ENCODE results near the gene USP24. TPM values are rescaled to one million over a fixed set of nuclear protein-coding genes. Genes with fewer than 3 reads are reported as not detected.

Gene USP24
- polyA plus RNA-seq, 1 of the 3 experiments (the other 2 are of a cell fraction), result 8.1 TPM

GRCh38 chr1:55180075-55180670, 35.0 kb downstream of the USP24 start:
- no peak for TF ChIP-seq ELF1 (IDR thresholded peaks at IDR 0.05)
- TF ChIP-seq PBX3 (IDR thresholded peaks at IDR 0.05), result no peak
- no peak for TF ChIP-seq REST (IDR thresholded peaks at IDR 0.05; ENCODE audit: low read depth, low read length)
- no peak for TF ChIP-seq EZH2phosphoT487 (IDR thresholded peaks at IDR 0.05; ENCODE audit: borderline replicate concordance, low read depth)
- TF ChIP-seq MXI1 (IDR thresholded peaks at IDR 0.05; ENCODE audit: low read depth, low read length), result no peak
- no peak for TF ChIP-seq EP300 (IDR thresholded peaks at IDR 0.05; ENCODE audit: borderline replicate concordance in 1 of 2, low read depth in 1 of 2, low read length in 1 of 2)
- no peak for TF ChIP-seq RFX5 (IDR thresholded peaks at IDR 0.05; ENCODE audit: low read length)
- no peak for TF ChIP-seq RCOR1 (IDR thresholded peaks at IDR 0.05; ENCODE audit: low read length)
- no peak for TF ChIP-seq USF2 (IDR thresholded peaks at IDR 0.05; ENCODE audit: borderline replicate concordance, low read depth, low read length)
- TF ChIP-seq NFIC (IDR thresholded peaks at IDR 0.05; ENCODE audit: borderline replicate concordance), result no peak
- no peak for TF ChIP-seq POLR2AphosphoS5 (IDR thresholded peaks at IDR 0.05; ENCODE audit: low read depth, low read length)
- TF ChIP-seq GABPA (IDR thresholded peaks at IDR 0.05; ENCODE audit: low read depth), result no peak
- TF ChIP-seq MEF2A (IDR thresholded peaks at IDR 0.05; ENCODE audit: borderline replicate concordance, low read depth), result no peak
- no peak for TF ChIP-seq TEAD4 (IDR thresholded peaks at IDR 0.05; ENCODE audit: borderline replicate concordance, insufficient read depth)
- TF ChIP-seq SMC3 (IDR thresholded peaks at IDR 0.05; ENCODE audit: low read depth, low read length), result no peak
- no peak for TF ChIP-seq CHD2 (IDR thresholded peaks at IDR 0.05; ENCODE audit: low read length, partially characterized antibody)
- no peak for TF ChIP-seq USF1 (IDR thresholded peaks at IDR 0.05; ENCODE audit: borderline replicate concordance, low read depth)
- no peak for TF ChIP-seq SIN3A (IDR thresholded peaks at IDR 0.05; ENCODE audit: borderline replicate concordance, low read depth, low read length)
- no peak for TF ChIP-seq JUND (IDR thresholded peaks at IDR 0.05)
- TF ChIP-seq FOSL2 (IDR thresholded peaks at IDR 0.05; ENCODE audit: borderline replicate concordance, low read depth), result no peak
- peaks cover 77% of the 10 kb centered on the region for H3K79me2 ChIP-seq (ENCODE audit: insufficient read depth)
- no peaks in the 10 kb centered on the region for H3K4me1 ChIP-seq (ENCODE audit: control insufficient read depth in 1 of 2, insufficient read depth in 2 of 2, low read depth in 1 of 2, low read length in 1 of 2)
- H3K9ac ChIP-seq, result no peak overlapping the region
- DNase-seq, result no peak
- H3F3A ChIP-seq (replicated peaks; ENCODE audit: insufficient read depth), result no peaks in the 10 kb centered on the region
- H2AFZ ChIP-seq (ENCODE audit: low read depth), result no peak overlapping the region
- no peak overlapping the region for H3K4me2 ChIP-seq
- WGBS (ENCODE audit: low lambda C conversion rate), result 100% methylated on average over 4 of the region's 5 CpGs
- H3K27me3 ChIP-seq (ENCODE audit: insufficient read depth), result no peaks in the 10 kb centered on the region
- H3K9me3 ChIP-seq, result peaks cover 12% of the 10 kb centered on the region
- H3K36me3 ChIP-seq (replicated peaks in 1 of 2; ENCODE audit: control insufficient read depth in 1 of 2, insufficient read depth in 2 of 2, low read length in 1 of 2), result peaks cover 12 to 34% of the 10 kb centered on the region in 2 experiments
- no peak overlapping the region for H3K4me3 ChIP-seq (ENCODE audit: low read depth in 2 of 2, low read length in 1 of 2)
- H3K27ac ChIP-seq (ENCODE audit: low read depth in 2 of 2, low read length in 1 of 2), result no peak overlapping the region
- POLR2A ChIA-PET, result no interaction called here
- no peaks in the 10 kb centered on the region for H3K9me2 ChIP-seq
- CTCF ChIA-PET, result interaction anchor here (0.8 to 1.4 kb wide), 2 partner anchors 39 to 159 kb away, joined by 3 to 4 read pairs; no protein-coding TSS in a partner anchor
- peaks cover 5% of the 10 kb centered on the region for H4K20me1 ChIP-seq (ENCODE audit: insufficient read depth)
